Measurements from ENCODE around the gene RBMS3. TPM values are rescaled to one million over a fixed set of nuclear protein-coding genes. Genes with fewer than 3 reads are reported as not detected.
"Not testable (repeated sequence)": the region's sequence is repeated elsewhere in the genome, so short reads cannot be mapped to it uniquely, and the experiment has no call there.

RBMS3 gene
- total RNA-seq, 1 experiment from 2014 or later: 74.2 TPM

- ChIA-PET POLR2A (no interaction called here), CTCF (interaction anchor here (0.6 to 0.9 kb wide), 3 partner anchors 14 to 798 kb away, joined by 3 to 4 read pairs (median 3); no protein-coding TSS in a partner anchor)
- DNase-seq (ENCODE audit: unreplicated experiment): no peak
- TF ChIP-seq CTCF (IDR thresholded peaks at IDR 0.05; ENCODE audit: unreplicated experiment): no peak
- Mint-ChIP-seq H3K4me1 (ENCODE audit: insufficient read depth, unreplicated experiment) (no peaks in the 10 kb centered on the region), H3K36me3 (ENCODE audit: insufficient read depth, unreplicated experiment) (no peaks in the 10 kb centered on the region), H3K27ac (ENCODE audit: low read depth, unreplicated experiment) (no peak overlapping the region), H3K27me3 (ENCODE audit: insufficient read depth, unreplicated experiment) (no peaks in the 10 kb centered on the region), H3K4me3 (ENCODE audit: unreplicated experiment) (no peak overlapping the region), H3K9me3 (ENCODE audit: unreplicated experiment) (no peaks in the 10 kb centered on the region)
- no TSS peak for BruUV-seq (replicated peaks)
- intact Hi-C loops (cut with micrococcal nuclease): no loop called here
These were observed 746.0 kb downstream of the RBMS3 start for GRCh38 chr3:30026851-30027250.

GRCh38 chr3:30034246-30034991, 753.5 kb downstream of the RBMS3 start:
- no TSS peak for BruUV-seq (replicated peaks)
- DNase-seq (ENCODE audit: unreplicated experiment): no peak
- intact Hi-C loops (cut with micrococcal nuclease): no loop called here
- POLR2A ChIA-PET: no interaction called here
- CTCF ChIA-PET: interaction anchor here (0.7 kb wide), 1 partner anchor 747 kb away, joined by 3 read pairs; no protein-coding TSS in a partner anchor
- H3K27me3 Mint-ChIP-seq (ENCODE audit: insufficient read depth, unreplicated experiment): peaks cover 13% of the 10 kb centered on the region
- H3K4me3 Mint-ChIP-seq (ENCODE audit: unreplicated experiment): no peak overlapping the region
- H3K27ac Mint-ChIP-seq (ENCODE audit: low read depth, unreplicated experiment): no peak overlapping the region
- no peaks in the 10 kb centered on the region for H3K9me3 Mint-ChIP-seq (ENCODE audit: unreplicated experiment)
- H3K36me3 Mint-ChIP-seq (ENCODE audit: insufficient read depth, unreplicated experiment): no peaks in the 10 kb centered on the region
- no peaks in the 10 kb centered on the region for H3K4me1 Mint-ChIP-seq (ENCODE audit: insufficient read depth, unreplicated experiment)
- no peak for TF ChIP-seq CTCF (IDR thresholded peaks at IDR 0.05; ENCODE audit: unreplicated experiment)

- no peak overlapping the region for H3K4me3 Mint-ChIP-seq (ENCODE audit: unreplicated experiment)
- BruUV-seq (replicated peaks): no TSS peak
- intact Hi-C loops (cut with micrococcal nuclease): no loop called here
- ChIA-PET CTCF (interaction anchor here (1.5 to 2.2 kb wide), 2 partner anchors 23 to 654 kb away, joined by 3 to 6 read pairs; no protein-coding TSS in a partner anchor), POLR2A (no interaction called here)
- TF ChIP-seq CTCF (IDR thresholded peaks at IDR 0.05; ENCODE audit: unreplicated experiment): no peak
- no peaks in the 10 kb centered on the region for H3K9me3 Mint-ChIP-seq (ENCODE audit: unreplicated experiment)
- H3K36me3 Mint-ChIP-seq (ENCODE audit: insufficient read depth, unreplicated experiment): no peaks in the 10 kb centered on the region
- H3K27ac Mint-ChIP-seq (ENCODE audit: low read depth, unreplicated experiment): no peak overlapping the region
- H3K27me3 Mint-ChIP-seq (ENCODE audit: insufficient read depth, unreplicated experiment): peaks cover 13% of the 10 kb centered on the region
- no peaks in the 10 kb centered on the region for H3K4me1 Mint-ChIP-seq (ENCODE audit: insufficient read depth, unreplicated experiment)
- no peak for DNase-seq (ENCODE audit: unreplicated experiment)
These were observed 755.2 kb downstream of the RBMS3 start for GRCh38 chr3:30035935-30036567.

GRCh38 chr3:30040126-30040525, 759.3 kb downstream of the RBMS3 start:
- H3K27ac Mint-ChIP-seq (ENCODE audit: low read depth, unreplicated experiment): no peak overlapping the region
- CTCF ChIA-PET: interaction anchor here (0.6 to 6.0 kb wide), 6 partner anchors 15 to 1254 kb away, joined by 3 to 87 read pairs (median 4); no protein-coding TSS in a partner anchor

GRCh38 chr3:30041481-30041880, 760.6 kb downstream of the RBMS3 start:
- H3K9me3 Mint-ChIP-seq (ENCODE audit: unreplicated experiment); BruUV-seq (replicated peaks); H3K27ac Mint-ChIP-seq (ENCODE audit: low read depth, unreplicated experiment); H3K4me1 Mint-ChIP-seq (ENCODE audit: insufficient read depth, unreplicated experiment); DNase-seq (ENCODE audit: unreplicated experiment); H3K36me3 Mint-ChIP-seq (ENCODE audit: insufficient read depth, unreplicated experiment); H3K4me3 Mint-ChIP-seq (ENCODE audit: unreplicated experiment); H3K27me3 Mint-ChIP-seq (ENCODE audit: insufficient read depth, unreplicated experiment): not testable (repeated sequence)
- intact Hi-C loops (cut with micrococcal nuclease): loop anchor here (10.0 kb wide), 2 partner anchors 473 to 1093 kb away; no protein-coding TSS in a partner anchor
- ChIA-PET CTCF (interaction anchor here (0.6 to 6.0 kb wide), 23 partner anchors 10 to 1164 kb away, joined by 3 to 87 read pairs (median 5); partner anchors contain the start of gene RBMS3), POLR2A (interaction anchor here (0.6 to 3.8 kb wide), 3 partner anchors 57 to 652 kb away, joined by 3 to 17 read pairs (median 10); no protein-coding TSS in a partner anchor)

More at GRCh38 chr3:30040126-30040525, 759.3 kb downstream of the RBMS3 start:
- intact Hi-C loops (cut with micrococcal nuclease): loop anchor here (10.0 kb wide), 2 partner anchors 475 to 1095 kb away; no protein-coding TSS in a partner anchor
- no peak for TF ChIP-seq CTCF (IDR thresholded peaks at IDR 0.05; ENCODE audit: unreplicated experiment)
- DNase-seq (ENCODE audit: unreplicated experiment): no peak
- Mint-ChIP-seq H3K4me1 (ENCODE audit: insufficient read depth, unreplicated experiment) (no peaks in the 10 kb centered on the region), H3K9me3 (ENCODE audit: unreplicated experiment) (no peaks in the 10 kb centered on the region), H3K4me3 (ENCODE audit: unreplicated experiment) (no peak overlapping the region), H3K36me3 (ENCODE audit: insufficient read depth, unreplicated experiment) (no peaks in the 10 kb centered on the region), H3K27me3 (ENCODE audit: insufficient read depth, unreplicated experiment) (peaks cover 3% of the 10 kb centered on the region)
- no TSS peak for BruUV-seq (replicated peaks)
- POLR2A ChIA-PET: interaction anchor here (0.6 kb wide), 1 partner anchor 56 kb away, joined by 3 read pairs; no protein-coding TSS in a partner anchor

Measured in MCF 10A (cell line).